H1 (cell line): Measurements from ENCODE around the gene ZIC1. TPM values are rescaled to one million over a fixed set of nuclear protein-coding genes. Genes with fewer than 3 reads are reported as not detected.

ENCODE experiments used
- CTCF ChIP-seq, 3 experiments: IDR thresholded peaks; 1 replicate in 2 of 3; 2 replicates in 1 of 3; pipeline versions ENCODE4 v1.5.1 to v1.6.1; 2011; ENCODE audit warnings: low read length in 3 of 3, mild to moderate bottlenecking in 3 of 3, inconsistent platforms in 2 of 3, low read depth in 1 of 3, moderate library complexity in 1 of 3; ENCODE audit not compliant: insufficient read depth in 1 of 3; ENCODE audit errors: control extremely low read depth in 1 of 3
- TAF7 ChIP-seq: optimal IDR thresholded peaks from 2 replicates; pipeline ENCODE3; 2011; ENCODE audit warnings: low read depth, mild to moderate bottlenecking, inconsistent platforms, low read length, moderate library complexity, borderline replicate concordance
- polyA plus RNA-seq, 7 experiments: library from polyadenylated mRNA; depleted of rRNA in 3 of 7; stranded (reverse) in 5 of 7; unstranded in 2 of 7; fragments of >200 nt in 5 of 7; fragments of 200-250 nt in 2 of 7; gene quantifications; 1 replicate in 5 of 7; 2 replicates in 1 of 7; 4 replicates in 1 of 7; pipeline versions ENCODE4 v1.2.1 to v1.2.3, GENCODE V29; 2011 to 2013; ENCODE audit warnings: missing spikeins in 2 of 7, mixed read lengths in 2 of 7
- total RNA-seq: library from RNA; stranded (reverse); fragmentation: NEBNext Ultra II Directional; extraction: Animal tissue kit (Norgen Biotek cat#: 25700); gene quantifications from 2 replicates; pipeline ENCODE4 v1.2.1, GENCODE V29; 2021

Gene ZIC1
- total and polyA plus RNA-seq, 2 of the 8 experiments (the other 6 are each of a cell fraction or from before 2014, with no cell fraction given) = 0.80 to 2.2 TPM

DNA sequence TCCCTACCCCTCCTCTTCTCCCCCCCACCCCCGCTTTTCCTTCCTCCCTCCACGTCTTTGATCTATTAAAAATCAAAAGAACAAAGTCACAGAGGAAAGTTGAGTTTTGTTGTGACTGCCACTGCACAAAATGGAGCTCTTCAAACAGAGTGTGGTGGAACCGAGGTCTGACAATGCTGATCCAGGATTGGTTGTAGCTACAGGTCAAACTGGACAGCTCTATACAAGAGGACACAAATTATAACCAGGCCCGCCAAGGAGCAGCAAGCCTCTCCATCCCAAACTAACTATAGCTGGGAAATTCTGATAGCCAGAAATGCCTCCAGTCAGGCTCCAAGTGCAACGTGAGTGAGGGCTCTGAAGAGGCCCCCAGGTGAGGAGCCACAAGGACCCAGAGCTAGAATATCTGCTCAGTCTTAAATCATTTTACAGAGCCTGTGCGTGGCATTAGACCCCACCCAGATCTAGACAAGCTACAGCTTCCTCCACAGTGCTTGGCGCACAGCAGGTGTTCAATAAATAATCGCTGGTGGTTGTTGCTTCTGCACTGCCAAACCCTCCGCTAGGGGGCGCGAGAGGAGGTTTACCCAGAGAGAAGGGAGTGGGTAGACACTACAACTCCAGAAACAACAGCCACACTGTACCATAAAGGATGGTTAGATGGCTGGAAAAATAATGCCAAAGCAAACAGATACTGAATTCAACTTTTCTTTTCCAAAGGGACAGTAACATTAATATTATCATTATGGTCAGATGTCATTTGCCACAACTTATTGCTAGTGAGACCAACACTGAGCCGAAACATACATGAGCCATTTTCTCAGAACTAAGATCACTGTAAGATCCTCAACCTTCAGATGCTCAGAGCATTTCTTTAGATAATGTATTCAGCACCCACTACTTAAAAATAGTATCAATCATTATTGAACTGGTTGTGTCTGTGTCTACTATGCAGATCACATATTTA lies 47.4 kb upstream of the ZIC1 start (continued):
- TF ChIP-seq TAF7 = no peak
- peak; percentile 78 to 88 (median 82) for TF ChIP-seq CTCF (IDR thresholded peaks at IDR 0.05; ENCODE audit: control extremely low read depth in 1 of 3, insufficient read depth in 1 of 3, low read depth in 1 of 3, low read length in 3 of 3)
